ENCODE data around the gene SEMA4F.

Gene SEMA4F

GRCh38 chr2:74685408-74685807 is 31.4 kb downstream of the SEMA4F start:
- no peak for TF ChIP-seq CTCF (IDR thresholded peaks at IDR 0.05; ENCODE audit: low read depth, low read length, poor library complexity, severe bottlenecking)
- TF ChIP-seq EZH2phosphoT487 (IDR thresholded peaks at IDR 0.05; ENCODE audit: borderline replicate concordance, low read length), result no peak
- no peaks in the 10 kb centered on the region for H4K20me1 ChIP-seq (ENCODE audit: control insufficient read depth, insufficient read depth, low read depth, low read length)
- H3K9me3 ChIP-seq (ENCODE audit: control insufficient read depth, insufficient read depth, low read length), result no peaks in the 10 kb centered on the region

GRCh38 chr2:74688881-74689280 is 34.8 kb downstream of the SEMA4F start:
- no peak overlapping the region for H3K4me2 ChIP-seq (ENCODE audit: low read length)
- TF ChIP-seq EZH2phosphoT487 (IDR thresholded peaks at IDR 0.05; ENCODE audit: borderline replicate concordance, low read length) (no peak), CTCF (IDR thresholded peaks at IDR 0.05; ENCODE audit: low read depth, low read length, poor library complexity, severe bottlenecking) (no peak)
- H3K4me1 ChIP-seq (ENCODE audit: control insufficient read depth, low read length), result no peaks in the 10 kb centered on the region
- no peak overlapping the region for H3K4me3 ChIP-seq (ENCODE audit: low read length)
- H4K20me1 ChIP-seq (ENCODE audit: control insufficient read depth, insufficient read depth, low read depth, low read length), result no peaks in the 10 kb centered on the region
- H3K9me2 ChIP-seq (replicated peaks; ENCODE audit: control insufficient read depth, low read length), result no peaks in the 10 kb centered on the region
- no peaks in the 10 kb centered on the region for H3F3A ChIP-seq (ENCODE audit: control insufficient read depth, insufficient read depth)
- H3K36me3 ChIP-seq (ENCODE audit: control insufficient read depth, low read length), result no peaks in the 10 kb centered on the region
- no peaks in the 10 kb centered on the region for H3K9me3 ChIP-seq (ENCODE audit: control insufficient read depth, insufficient read depth, low read length)
- no peak overlapping the region for H3K27ac ChIP-seq (ENCODE audit: low read depth, low read length)
- H3K79me2 ChIP-seq (ENCODE audit: control insufficient read depth, low read length), result no peaks in the 10 kb centered on the region
- H3K27me3 ChIP-seq (ENCODE audit: control insufficient read depth, low read length), result peaks cover 20% of the 10 kb centered on the region

More at GRCh38 chr2:74685408-74685807, 31.4 kb downstream of the SEMA4F start:
- Histone ChIP-seq H3K36me3 (ENCODE audit: control insufficient read depth, low read length) (no peaks in the 10 kb centered on the region), H3F3A (ENCODE audit: control insufficient read depth, insufficient read depth) (no peaks in the 10 kb centered on the region), H3K4me3 (ENCODE audit: low read length) (no peak overlapping the region), H3K4me2 (ENCODE audit: low read length) (no peak overlapping the region), H3K9me2 (replicated peaks; ENCODE audit: control insufficient read depth, low read length) (no peaks in the 10 kb centered on the region), H3K79me2 (ENCODE audit: control insufficient read depth, low read length) (no peaks in the 10 kb centered on the region), H3K4me1 (ENCODE audit: control insufficient read depth, low read length) (no peaks in the 10 kb centered on the region), H3K27me3 (ENCODE audit: control insufficient read depth, low read length) (peaks cover 9% of the 10 kb centered on the region; the same call in 1 of the 2 replicates), H3K27ac (ENCODE audit: low read depth, low read length) (no peak overlapping the region)

- Histone ChIP-seq H3K27me3 (ENCODE audit: control insufficient read depth, low read length) (peaks cover 28% of the 10 kb centered on the region), H3F3A (ENCODE audit: control insufficient read depth, insufficient read depth) (no peaks in the 10 kb centered on the region), H3K27ac (ENCODE audit: low read depth, low read length) (no peak overlapping the region), H3K4me3 (ENCODE audit: low read length) (no peak overlapping the region), H3K79me2 (ENCODE audit: control insufficient read depth, low read length) (no peaks in the 10 kb centered on the region), H3K4me2 (ENCODE audit: low read length) (no peak overlapping the region), H3K4me1 (ENCODE audit: control insufficient read depth, low read length) (no peaks in the 10 kb centered on the region), H3K36me3 (ENCODE audit: control insufficient read depth, low read length) (no peaks in the 10 kb centered on the region), H4K20me1 (ENCODE audit: control insufficient read depth, insufficient read depth, low read depth, low read length) (no peaks in the 10 kb centered on the region), H3K9me3 (ENCODE audit: control insufficient read depth, insufficient read depth, low read length) (no peaks in the 10 kb centered on the region), H3K9me2 (replicated peaks; ENCODE audit: control insufficient read depth, low read length) (no peaks in the 10 kb centered on the region)
- TF ChIP-seq CTCF (IDR thresholded peaks at IDR 0.05; ENCODE audit: low read depth, low read length, poor library complexity, severe bottlenecking), result no peak
- TF ChIP-seq EZH2phosphoT487 (IDR thresholded peaks at IDR 0.05; ENCODE audit: borderline replicate concordance, low read length), result no peak
Measured at GRCh38 chr2:74689671-74690070, 35.6 kb downstream of the SEMA4F start.

Measured in DOHH2 (cell line).